Upper lobe of left lung (tissue), 6 donors: ENCODE measurements around the gene SREBF1. TPM values are rescaled to one million over a fixed set of nuclear protein-coding genes. Genes with fewer than 3 reads are reported as not detected.

Source experiments
- ATAC-seq, 2 donors: fragments of 200-7000 bp; cut with Tn5 transposase; one replicate each; pipeline ENCODE4 v1.9.1; 2022; ENCODE audit warnings: mild to moderate bottlenecking in 2 of 2, moderate library complexity in 2 of 2; ENCODE audit not compliant: low FRiP score in 2 of 2
- DNase-seq, 2 donors: peaks; one replicate each; pipeline ENCODE4 v3.0.0-alpha.2; 2019 to 2020
- H3K27ac ChIP-seq, 4 donors: fragments of 200-600 bp; sonication (generic); one replicate each; pipeline ENCODE4 v1.5.1; 2016 to 2019
- H3K27me3 ChIP-seq, 4 donors: fragments of 200-600 bp; sonication (generic); one replicate each; pipeline ENCODE4 v1.5.1; 2017 to 2019
- H3K36me3 ChIP-seq, 4 donors: fragments of 200-600 bp; sonication (generic); one replicate each; pipeline ENCODE4 v1.5.1; 2016 to 2019
- H3K4me1 ChIP-seq, 4 donors: fragments of 200-600 bp; sonication (generic); one replicate each; pipeline ENCODE4 v1.5.1; 2018 to 2019
- H3K4me3 ChIP-seq, 4 donors: fragments of 200-600 bp; sonication (generic); one replicate each; pipeline ENCODE4 v1.5.1; 2017 to 2019; ENCODE audit warnings: mild to moderate bottlenecking in 2 of 4, moderate library complexity in 1 of 4
- H3K9me3 ChIP-seq, 4 donors: fragments of 200-600 bp; sonication (generic); one replicate each; pipeline ENCODE4 v1.5.1; 2018 to 2019
- EP300 ChIP-seq, 4 donors: sonication (generic); formaldehyde crosslinking; IDR thresholded peaks; one replicate each; pipeline ENCODE4 v1.5.1; 2017; ENCODE audit warnings: antibody characterized with exemption in 4 of 4, control low read depth in 2 of 4
- POLR2A ChIP-seq, 4 donors: fragments of 450-650 bp; IDR thresholded peaks; one replicate each; pipeline ENCODE4 v1.5.1; 2016 to 2017; ENCODE audit warnings: antibody characterized with exemption in 4 of 4, mild to moderate bottlenecking in 2 of 4
- POLR2AphosphoS5 ChIP-seq, 2 donors: sonication (generic); formaldehyde crosslinking; IDR thresholded peaks; one replicate each; pipeline ENCODE4 v1.5.1; 2017; ENCODE audit warnings: antibody characterized with exemption in 2 of 2
- WGBS, 2 donors: methylation state at CpG; one replicate each; pipeline ENCODE4 v1.1.5; 2017 to 2018; 5-methylcytosine and 5-hydroxymethylcytosine counted together
- total RNA-seq, 6 donors: library from RNA; depleted of rRNA in 4 of 6; stranded (reverse); fragments of >200 nt in 4 of 6; gene quantifications; one replicate each; pipeline versions ENCODE4 v1.1.0 to v1.2.1, GENCODE V29; 2016 to 2021
- TF ChIP-seq, protein P1 (sequence below), 6 experiments: fragments of 450-650 bp in 4 of 6; fragments of 200-600 bp in 2 of 6; sonication (generic) in 2 of 6; IDR thresholded peaks; one replicate each; pipeline ENCODE4 v1.5.1; 2016 to 2019; ENCODE audit warnings: antibody characterized with exemption in 6 of 6
- donor health status: DM: no; HTN: no; CAD: no; lungs with moderate emphysema.
- donor health status: DM: no; HTN: yes; CAD: no; lungs with severe emphysema.

SREBF1 gene
- total RNA-seq, 6 donors from 2014 or later: 64.2 to 579 (median 123) TPM

DNA sequence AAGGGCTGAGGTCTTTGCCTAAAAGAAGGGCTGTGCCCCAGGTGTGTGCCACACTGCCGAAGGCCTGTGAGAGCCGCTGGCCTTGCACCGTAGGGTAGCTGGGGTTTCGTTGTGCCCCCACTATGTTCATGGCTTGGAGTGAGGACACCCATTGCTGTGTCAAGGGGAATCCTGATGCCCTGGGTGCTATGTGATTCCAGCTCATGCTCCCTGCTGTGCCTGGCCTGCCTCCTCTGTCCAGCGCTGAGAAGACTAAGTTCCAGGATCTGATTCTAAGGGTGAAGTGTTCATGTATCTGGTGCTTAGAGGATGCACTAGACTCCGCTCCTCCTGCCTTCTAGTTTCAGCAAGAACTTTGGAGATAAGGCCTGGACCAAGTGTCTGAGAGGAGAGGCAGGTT lies 47.4 kb downstream of the SREBF1 start:
- DNase-seq: no peak

DNA sequence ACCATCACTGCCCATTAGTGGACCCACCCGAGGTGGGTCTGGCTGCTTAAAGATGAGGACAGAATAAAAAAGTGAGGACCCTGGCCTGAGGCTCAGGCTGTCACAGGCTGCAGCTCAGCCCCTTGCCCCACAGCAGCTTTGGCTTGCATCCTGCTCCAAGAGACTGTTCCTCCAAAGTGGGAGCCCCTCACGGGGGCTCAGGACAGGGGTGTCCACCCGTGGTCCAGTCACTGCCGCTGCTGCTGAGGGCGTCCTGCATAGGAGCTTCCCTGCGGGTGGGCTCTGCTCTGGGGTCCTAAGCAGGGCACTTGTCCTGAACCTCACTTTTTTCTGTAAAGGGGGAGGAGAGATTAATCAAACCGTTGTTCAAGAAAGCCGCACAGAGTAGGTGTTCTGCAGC lies 47.8 kb downstream of the SREBF1 start:
- no peak for ATAC-seq
- Histone ChIP-seq H3K4me3 (no peak overlapping the region), H3K27me3 (no peaks in the 10 kb centered on the region), H3K9me3 (no peaks in the 10 kb centered on the region), H3K4me1 (peaks cover 17 to 51% (median 29%) of the 10 kb centered on the region in 4 donors), H3K36me3 (peaks cover 0 to 10% (median 8%) of the 10 kb centered on the region in 4 donors), H3K27ac (no peak overlapping the region)
- TF ChIP-seq POLR2AphosphoS5 (IDR thresholded peaks at IDR 0.05) (no peak), EP300 (IDR thresholded peaks at IDR 0.05) (no peak), POLR2A (IDR thresholded peaks at IDR 0.05) (no peak)
- TF ChIP-seq, protein P1, sequence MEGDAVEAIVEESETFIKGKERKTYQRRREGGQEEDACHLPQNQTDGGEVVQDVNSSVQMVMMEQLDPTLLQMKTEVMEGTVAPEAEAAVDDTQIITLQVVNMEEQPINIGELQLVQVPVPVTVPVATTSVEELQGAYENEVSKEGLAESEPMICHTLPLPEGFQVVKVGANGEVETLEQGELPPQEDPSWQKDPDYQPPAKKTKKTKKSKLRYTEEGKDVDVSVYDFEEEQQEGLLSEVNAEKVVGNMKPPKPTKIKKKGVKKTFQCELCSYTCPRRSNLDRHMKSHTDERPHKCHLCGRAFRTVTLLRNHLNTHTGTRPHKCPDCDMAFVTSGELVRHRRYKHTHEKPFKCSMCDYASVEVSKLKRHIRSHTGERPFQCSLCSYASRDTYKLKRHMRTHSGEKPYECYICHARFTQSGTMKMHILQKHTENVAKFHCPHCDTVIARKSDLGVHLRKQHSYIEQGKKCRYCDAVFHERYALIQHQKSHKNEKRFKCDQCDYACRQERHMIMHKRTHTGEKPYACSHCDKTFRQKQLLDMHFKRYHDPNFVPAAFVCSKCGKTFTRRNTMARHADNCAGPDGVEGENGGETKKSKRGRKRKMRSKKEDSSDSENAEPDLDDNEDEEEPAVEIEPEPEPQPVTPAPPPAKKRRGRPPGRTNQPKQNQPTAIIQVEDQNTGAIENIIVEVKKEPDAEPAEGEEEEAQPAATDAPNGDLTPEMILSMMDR (IDR thresholded peaks at IDR 0.05): no peak
- no peak for DNase-seq
- WGBS, 2 donors: 96 to 98% methylated on average over 6 to 8 of the region's 8 CpGs

More for the DNA sequence above, 47.4 kb downstream of the SREBF1 start:
- Histone ChIP-seq H3K36me3 (peaks cover 0 to 15% (median 13%) of the 10 kb centered on the region in 4 donors), H3K27me3 (no peaks in the 10 kb centered on the region), H3K4me3 (no peak overlapping the region), H3K27ac (no peak overlapping the region), H3K4me1 (peaks cover 13 to 47% (median 24%) of the 10 kb centered on the region in 4 donors), H3K9me3 (no peaks in the 10 kb centered on the region)
- 97 to 98% methylated on average over 2 to 6 of the region's 6 CpGs for WGBS, 2 donors
- no peak for ATAC-seq
- TF ChIP-seq POLR2A (IDR thresholded peaks at IDR 0.05) (no peak), EP300 (IDR thresholded peaks at IDR 0.05) (no peak), POLR2AphosphoS5 (IDR thresholded peaks at IDR 0.05) (no peak)
- TF ChIP-seq, protein P1 (IDR thresholded peaks at IDR 0.05): no peak

DNA sequence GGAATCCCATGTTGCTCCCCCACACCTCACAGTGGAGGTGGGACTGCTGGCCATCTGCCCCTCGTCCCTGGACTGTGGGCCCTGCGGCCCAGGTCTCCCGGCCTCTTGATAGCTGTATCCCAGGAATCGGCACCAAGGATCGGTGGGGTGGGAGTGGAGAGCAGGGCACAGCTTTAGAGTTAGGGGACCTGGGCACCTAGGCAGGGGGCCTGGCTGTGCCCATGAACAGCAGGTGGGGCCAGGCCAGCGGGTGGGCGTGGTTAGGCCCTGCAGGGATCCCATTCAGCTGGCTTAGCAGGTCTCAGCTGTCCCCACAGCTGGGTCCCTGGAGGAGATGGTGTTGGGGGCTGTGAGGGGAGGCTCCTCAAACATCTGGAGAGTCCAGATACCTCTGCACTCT lies 49.2 kb downstream of the SREBF1 start:
- H3K27me3 ChIP-seq: peaks cover 0 to 4% (median 0%) of the 10 kb centered on the region in 4 donors
- no peak overlapping the region for H3K4me3 ChIP-seq
- no peaks in the 10 kb centered on the region for H3K36me3 ChIP-seq
- DNase-seq (no peak), ATAC-seq (no peak)
- no peak for TF ChIP-seq POLR2AphosphoS5 (IDR thresholded peaks at IDR 0.05)
- TF ChIP-seq POLR2A (IDR thresholded peaks at IDR 0.05): no peak
- TF ChIP-seq, protein P1 (IDR thresholded peaks at IDR 0.05): no peak
- no peak for TF ChIP-seq EP300 (IDR thresholded peaks at IDR 0.05)
- H3K4me1 ChIP-seq: peaks cover 27 to 56% (median 39%) of the 10 kb centered on the region in 4 donors
- no peaks in the 10 kb centered on the region for H3K9me3 ChIP-seq
- 96 to 100% methylated on average over 3 to 7 of the region's 7 CpGs for WGBS, 2 donors
- H3K27ac ChIP-seq: no peak overlapping the region

DNA sequence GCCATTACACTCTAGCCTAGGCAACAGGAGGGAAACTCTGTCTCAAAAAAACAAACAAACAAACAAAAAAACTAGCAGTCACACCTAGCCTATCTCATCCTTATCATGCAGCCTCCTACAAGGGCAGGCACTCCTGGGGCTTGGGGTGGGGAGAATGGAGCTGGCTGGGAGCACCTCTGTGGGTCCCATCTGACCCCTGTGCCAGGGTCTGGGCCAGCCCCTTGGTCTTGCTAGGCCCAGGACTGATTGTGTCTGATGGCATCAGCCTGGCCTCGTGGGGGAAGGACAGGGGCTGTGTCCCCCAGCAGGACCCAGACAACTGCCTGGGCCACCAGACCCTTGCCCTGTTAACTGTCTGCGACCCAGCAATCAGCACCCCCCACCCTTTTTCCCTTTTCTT lies 49.8 kb downstream of the SREBF1 start:
- no peak for TF ChIP-seq EP300 (IDR thresholded peaks at IDR 0.05)
- no peak for TF ChIP-seq POLR2A (IDR thresholded peaks at IDR 0.05)
- TF ChIP-seq POLR2AphosphoS5 (IDR thresholded peaks at IDR 0.05): no peak
- TF ChIP-seq, protein P1 (IDR thresholded peaks at IDR 0.05): no peak
- Histone ChIP-seq H3K27ac (no peak overlapping the region), H3K9me3 (no peaks in the 10 kb centered on the region), H3K27me3 (peaks cover 0 to 5% (median 0%) of the 10 kb centered on the region in 4 donors), H3K4me3 (no peak overlapping the region), H3K4me1 (peaks cover 27 to 56% (median 39%) of the 10 kb centered on the region in 4 donors), H3K36me3 (no peaks in the 10 kb centered on the region)
- no peak for DNase-seq
- WGBS, 2 donors: 78 to 88% methylated on average over 2 of the region's 2 CpGs
- ATAC-seq: no peak

DNA sequence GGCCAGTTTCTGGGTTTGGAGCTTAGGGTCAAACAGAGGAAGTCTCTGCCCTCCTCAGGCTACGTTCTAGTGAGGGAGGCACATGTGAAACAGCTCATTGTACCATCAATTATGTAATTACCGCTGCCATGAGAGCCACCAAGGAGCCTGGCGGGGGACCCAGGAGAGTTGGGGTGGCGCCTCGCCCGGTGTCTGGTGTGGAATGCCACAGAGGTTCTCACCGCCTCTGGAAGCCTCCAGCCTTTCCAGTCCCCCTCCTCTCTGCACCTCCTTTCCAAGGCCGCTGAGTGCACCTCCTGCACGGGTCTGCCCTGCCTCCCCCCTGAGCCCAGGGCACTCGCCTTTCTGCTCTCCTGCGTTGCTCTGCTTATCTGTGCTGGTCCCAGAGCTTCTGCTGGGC lies 51.4 kb downstream of the SREBF1 start:
- Histone ChIP-seq H3K4me1 (peaks cover 40 to 60% (median 48%) of the 10 kb centered on the region in 4 donors), H3K9me3 (no peaks in the 10 kb centered on the region), H3K36me3 (no peaks in the 10 kb centered on the region), H3K27ac (no peak overlapping the region), H3K27me3 (peaks cover 0 to 5% (median 0%) of the 10 kb centered on the region in 4 donors), H3K4me3 (no peak overlapping the region)
- TF ChIP-seq, protein P1 (IDR thresholded peaks at IDR 0.05): no peak
- TF ChIP-seq POLR2A (IDR thresholded peaks at IDR 0.05) (no peak), EP300 (IDR thresholded peaks at IDR 0.05) (no peak), POLR2AphosphoS5 (IDR thresholded peaks at IDR 0.05) (no peak)
- no peak for DNase-seq
- ATAC-seq: no peak
- 74 to 80% methylated on average over 11 of the region's 11 CpGs for WGBS, 2 donors
